HL-60 (cell line): Measurements from ENCODE around the gene MOB3A.

Experiments
- DNase-seq, 2 experiments: peaks; one replicate each; pipeline ENCODE4 v3.0.0-alpha.2; 2010 to 2020; ENCODE audit warnings: low read depth in 1 of 2, low spot score in 1 of 2
- H3K27ac ChIP-seq: fragments of 250-450 bp; sonication (Bioruptor Pico); replicated peaks from 2 replicates; pipeline ENCODE4 v1.5.1; 2020; ENCODE audit warnings: mild to moderate bottlenecking, moderate library complexity
- H3K27me3 ChIP-seq: fragments of 250-450 bp; sonication (Bioruptor Pico); 2 replicates; pipeline ENCODE4 v1.5.1; 2021; ENCODE audit warnings: mild to moderate bottlenecking, moderate library complexity; ENCODE audit not compliant: insufficient read depth, poor library complexity, severe bottlenecking
- H3K4me3 ChIP-seq: replicated peaks from 2 replicates; pipeline ENCODE4 v1.5.1; 2011; ENCODE audit warnings: mild to moderate bottlenecking, control low read depth, low read length; ENCODE audit not compliant: insufficient read depth
- GABPA ChIP-seq: IDR thresholded peaks from 2 replicates; pipeline ENCODE4 v1.6.1; 2012; ENCODE audit warnings: low read depth
- POLR2AphosphoS5 ChIP-seq: IDR thresholded peaks from 2 replicates; pipeline ENCODE4 v1.6.1; 2012; ENCODE audit warnings: low read depth
- SPI1 ChIP-seq: IDR thresholded peaks from 2 replicates; pipeline ENCODE4 v1.6.1; 2012; ENCODE audit warnings: low read depth, mild to moderate bottlenecking, borderline replicate concordance
- TF ChIP-seq, protein P1 (sequence below): IDR thresholded peaks from one replicate; pipeline ENCODE4 v1.5.1; 2011; ENCODE audit warnings: low read length, control low read depth, inconsistent platforms; ENCODE audit not compliant: insufficient read depth
- TF ChIP-seq, protein P2 (sequence below): IDR thresholded peaks from 2 replicates; pipeline ENCODE4 v1.6.1; 2012; ENCODE audit warnings: low read depth; ENCODE audit not compliant: insufficient replicate concordance

MOB3A gene

DNA sequence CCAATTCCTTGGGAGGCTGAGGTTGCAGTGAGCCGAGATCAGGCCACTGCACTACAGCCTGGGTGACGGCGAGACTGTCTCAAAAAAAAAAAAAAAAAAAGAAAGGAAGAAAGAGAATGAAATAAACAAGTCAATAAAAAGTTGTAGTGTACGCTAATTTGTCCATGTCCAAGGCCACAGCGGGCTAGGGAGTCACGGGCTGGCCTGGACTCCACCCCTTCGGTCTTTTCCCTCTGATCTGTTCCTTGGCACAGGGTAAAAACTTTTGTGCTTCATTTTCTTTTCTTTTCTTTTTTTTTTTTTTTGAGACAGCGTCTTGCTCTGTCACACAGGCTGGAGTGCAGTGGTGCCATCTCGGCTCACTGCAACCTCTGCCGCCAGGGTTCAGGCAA, 25.7 kb downstream of the MOB3A start:
- Histone ChIP-seq H3K27ac (no peak overlapping the region), H3K27me3 (no peaks in the 10 kb centered on the region), H3K4me3 (no peak overlapping the region)
- no peak for DNase-seq
- TF ChIP-seq, protein P1, sequence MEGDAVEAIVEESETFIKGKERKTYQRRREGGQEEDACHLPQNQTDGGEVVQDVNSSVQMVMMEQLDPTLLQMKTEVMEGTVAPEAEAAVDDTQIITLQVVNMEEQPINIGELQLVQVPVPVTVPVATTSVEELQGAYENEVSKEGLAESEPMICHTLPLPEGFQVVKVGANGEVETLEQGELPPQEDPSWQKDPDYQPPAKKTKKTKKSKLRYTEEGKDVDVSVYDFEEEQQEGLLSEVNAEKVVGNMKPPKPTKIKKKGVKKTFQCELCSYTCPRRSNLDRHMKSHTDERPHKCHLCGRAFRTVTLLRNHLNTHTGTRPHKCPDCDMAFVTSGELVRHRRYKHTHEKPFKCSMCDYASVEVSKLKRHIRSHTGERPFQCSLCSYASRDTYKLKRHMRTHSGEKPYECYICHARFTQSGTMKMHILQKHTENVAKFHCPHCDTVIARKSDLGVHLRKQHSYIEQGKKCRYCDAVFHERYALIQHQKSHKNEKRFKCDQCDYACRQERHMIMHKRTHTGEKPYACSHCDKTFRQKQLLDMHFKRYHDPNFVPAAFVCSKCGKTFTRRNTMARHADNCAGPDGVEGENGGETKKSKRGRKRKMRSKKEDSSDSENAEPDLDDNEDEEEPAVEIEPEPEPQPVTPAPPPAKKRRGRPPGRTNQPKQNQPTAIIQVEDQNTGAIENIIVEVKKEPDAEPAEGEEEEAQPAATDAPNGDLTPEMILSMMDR: no peak
- TF ChIP-seq, protein P2, sequence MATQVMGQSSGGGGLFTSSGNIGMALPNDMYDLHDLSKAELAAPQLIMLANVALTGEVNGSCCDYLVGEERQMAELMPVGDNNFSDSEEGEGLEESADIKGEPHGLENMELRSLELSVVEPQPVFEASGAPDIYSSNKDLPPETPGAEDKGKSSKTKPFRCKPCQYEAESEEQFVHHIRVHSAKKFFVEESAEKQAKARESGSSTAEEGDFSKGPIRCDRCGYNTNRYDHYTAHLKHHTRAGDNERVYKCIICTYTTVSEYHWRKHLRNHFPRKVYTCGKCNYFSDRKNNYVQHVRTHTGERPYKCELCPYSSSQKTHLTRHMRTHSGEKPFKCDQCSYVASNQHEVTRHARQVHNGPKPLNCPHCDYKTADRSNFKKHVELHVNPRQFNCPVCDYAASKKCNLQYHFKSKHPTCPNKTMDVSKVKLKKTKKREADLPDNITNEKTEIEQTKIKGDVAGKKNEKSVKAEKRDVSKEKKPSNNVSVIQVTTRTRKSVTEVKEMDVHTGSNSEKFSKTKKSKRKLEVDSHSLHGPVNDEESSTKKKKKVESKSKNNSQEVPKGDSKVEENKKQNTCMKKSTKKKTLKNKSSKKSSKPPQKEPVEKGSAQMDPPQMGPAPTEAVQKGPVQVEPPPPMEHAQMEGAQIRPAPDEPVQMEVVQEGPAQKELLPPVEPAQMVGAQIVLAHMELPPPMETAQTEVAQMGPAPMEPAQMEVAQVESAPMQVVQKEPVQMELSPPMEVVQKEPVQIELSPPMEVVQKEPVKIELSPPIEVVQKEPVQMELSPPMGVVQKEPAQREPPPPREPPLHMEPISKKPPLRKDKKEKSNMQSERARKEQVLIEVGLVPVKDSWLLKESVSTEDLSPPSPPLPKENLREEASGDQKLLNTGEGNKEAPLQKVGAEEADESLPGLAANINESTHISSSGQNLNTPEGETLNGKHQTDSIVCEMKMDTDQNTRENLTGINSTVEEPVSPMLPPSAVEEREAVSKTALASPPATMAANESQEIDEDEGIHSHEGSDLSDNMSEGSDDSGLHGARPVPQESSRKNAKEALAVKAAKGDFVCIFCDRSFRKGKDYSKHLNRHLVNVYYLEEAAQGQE: no peak
- no peak for TF ChIP-seq SPI1
- TF ChIP-seq POLR2AphosphoS5: no peak
- no peak for TF ChIP-seq GABPA

DNA sequence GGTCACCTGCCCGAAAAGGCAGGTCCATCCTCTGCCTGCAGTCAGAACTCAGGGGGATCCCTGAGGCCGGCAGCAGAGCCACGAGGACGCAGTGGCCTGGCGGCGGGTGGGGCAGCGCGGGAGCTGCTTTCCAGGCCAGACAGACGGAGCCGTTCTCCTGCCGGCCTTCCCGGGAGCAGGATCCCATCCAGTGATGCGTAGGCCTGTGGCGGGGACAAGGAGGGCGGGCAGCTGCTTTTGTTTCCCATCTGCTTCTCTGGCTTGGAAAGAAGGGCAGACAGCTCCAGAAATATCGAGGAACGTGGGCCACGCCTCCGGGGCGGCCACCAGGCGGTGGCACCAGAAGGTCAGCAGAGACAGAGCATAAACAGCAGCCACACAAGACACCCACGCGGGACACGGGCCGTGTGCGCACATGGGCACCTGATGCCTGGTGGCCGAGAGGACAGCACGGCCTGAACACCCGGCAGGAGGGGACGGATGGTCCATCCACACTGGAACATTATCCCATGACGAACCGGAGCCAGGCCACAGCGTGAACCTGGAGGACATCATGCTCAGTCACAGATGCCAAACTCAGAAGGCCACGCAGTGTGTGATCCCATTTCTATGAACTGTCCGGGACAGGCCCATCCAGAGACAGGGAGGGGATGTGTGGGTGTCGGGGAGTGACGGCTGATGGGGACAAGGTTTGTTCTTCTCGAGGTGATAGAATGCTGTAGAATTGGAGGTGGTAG, 31.2 kb downstream of the MOB3A start:
- Histone ChIP-seq H3K27ac (no peak overlapping the region), H3K4me3 (no peak overlapping the region), H3K27me3 (no peaks in the 10 kb centered on the region)
- no peak for TF ChIP-seq SPI1
- no peak for DNase-seq

DNA sequence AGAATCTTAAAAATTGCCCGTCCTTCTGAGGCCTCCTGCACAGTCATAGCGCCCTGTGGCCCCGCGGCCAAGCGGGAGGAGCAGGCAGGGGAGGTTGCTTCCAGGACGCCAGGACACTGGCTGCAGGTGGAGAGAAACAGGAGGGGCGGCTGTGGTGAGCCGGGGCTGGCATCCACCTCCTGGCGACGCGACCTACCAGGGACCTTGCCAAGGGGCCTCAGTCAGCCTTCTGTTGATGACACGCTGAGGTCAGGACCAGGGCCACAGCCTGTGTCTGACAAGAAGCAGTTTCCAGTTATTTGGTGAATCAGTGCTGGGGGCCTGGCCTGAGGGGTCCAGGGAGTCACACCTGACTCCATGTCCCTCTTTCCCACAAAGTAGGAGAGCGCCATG, 31.7 kb downstream of the MOB3A start:
- Histone ChIP-seq H3K4me3 (no peak overlapping the region), H3K27ac (no peak overlapping the region), H3K27me3 (no peaks in the 10 kb centered on the region)
- no peak for TF ChIP-seq GABPA
- TF ChIP-seq POLR2AphosphoS5: no peak
- TF ChIP-seq, protein P1: no peak
- TF ChIP-seq, protein P2: no peak
- TF ChIP-seq SPI1: no peak
- DNase-seq: no peak

DNA sequence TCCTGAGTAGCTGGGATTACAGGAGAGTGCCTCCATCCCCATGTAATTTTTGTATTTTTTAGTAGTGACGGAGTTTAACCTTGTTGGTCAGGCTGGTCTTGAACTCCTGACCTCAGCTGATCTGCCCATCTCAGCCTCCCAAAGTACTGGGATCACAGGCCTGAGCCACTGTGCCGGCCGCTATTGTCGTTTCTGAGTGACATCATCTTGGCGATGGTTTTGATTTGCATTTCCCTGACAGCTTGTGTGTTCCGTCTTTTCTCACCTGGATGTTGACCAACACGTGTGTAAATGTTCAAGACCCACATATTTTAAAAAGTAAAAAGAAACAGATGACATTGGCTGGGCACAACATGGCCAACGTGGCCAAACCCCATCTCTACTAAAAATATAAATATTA, 32.3 kb downstream of the MOB3A start:
- Histone ChIP-seq H3K27ac (no peak overlapping the region), H3K4me3 (no peak overlapping the region), H3K27me3 (no peaks in the 10 kb centered on the region)
- TF ChIP-seq POLR2AphosphoS5 (no peak), SPI1 (no peak), GABPA (no peak)
- TF ChIP-seq, protein P1: no peak
- TF ChIP-seq, protein P2: no peak
- no peak for DNase-seq
